WTC11 (cell line): ENCODE results near the gene SLC49A3. TPM values are rescaled to one million over a fixed set of nuclear protein-coding genes. Genes with fewer than 3 reads are reported as not detected.

Experiments used
- ATAC-seq: fragments of 200-7000 bp; cut with Tn5 transposase; 2 replicates; pipeline ENCODE4 v1.10.0; 2021; ENCODE audit warnings: mild to moderate bottlenecking, moderate library complexity
- CTCF ChIA-PET: fragments of 300-600 bp; sonication (Branson Sonifier 250); formaldehyde crosslinking; loops from one replicate; lab custom pipeline; 2021; ENCODE audit warnings: antibody characterized with exemption; lab: Charles Lee
- POLR2A ChIA-PET: fragments of 350-600 bp; sonication (Branson Sonifier 250); formaldehyde crosslinking; loops from one replicate; lab custom pipeline; 2021; ENCODE audit warnings: antibody characterized with exemption; lab: Charles Lee
- DNase-seq: peaks from one replicate; pipeline ENCODE4 v3.0.0; 2021; ENCODE audit warnings: low spot score
- H3K27ac Mint-ChIP-seq: 2 replicates; pipeline ENCODE4 v1.8.0; 2021; ENCODE audit warnings: mixed read lengths
- H3K27me3 Mint-ChIP-seq: 2 replicates; pipeline ENCODE4 v1.8.0; 2021; ENCODE audit warnings: low read depth, mild to moderate bottlenecking, moderate library complexity, mixed read lengths
- H3K36me3 Mint-ChIP-seq: 2 replicates; pipeline ENCODE4 v1.8.0; 2021; ENCODE audit warnings: mixed read lengths
- H3K4me1 Mint-ChIP-seq: 2 replicates; pipeline ENCODE4 v1.8.0; 2022; ENCODE audit warnings: mixed read lengths
- H3K4me3 Mint-ChIP-seq: 2 replicates; pipeline ENCODE4 v1.8.0; 2021; ENCODE audit warnings: mild to moderate bottlenecking, moderate library complexity, mixed read lengths
- H3K9me3 Mint-ChIP-seq: 2 replicates; pipeline ENCODE4 v1.8.0; 2021; ENCODE audit warnings: mixed read lengths
- CBFB ChIP-seq: sonication (generic); formaldehyde crosslinking; IDR thresholded peaks from 2 replicates; pipeline ENCODE4 v1.8.1; 2022; ENCODE audit warnings: mild to moderate bottlenecking, low read depth, missing genetic modification reagents
- ELF4 ChIP-seq: sonication (generic); formaldehyde crosslinking; IDR thresholded peaks from 2 replicates; pipeline ENCODE4 v1.8.1; 2022; ENCODE audit warnings: low read depth, mild to moderate bottlenecking, moderate library complexity, missing genetic modification reagents
- JUN ChIP-seq: sonication (generic); formaldehyde crosslinking; IDR thresholded peaks from 2 replicates; pipeline ENCODE4 v1.8.0; 2023; ENCODE audit warnings: mild to moderate bottlenecking, missing genetic modification reagents
- MYBL2 ChIP-seq: sonication (generic); formaldehyde crosslinking; IDR thresholded peaks from 2 replicates; pipeline ENCODE4 v1.8.1; 2023; ENCODE audit warnings: mild to moderate bottlenecking, moderate library complexity, missing genetic modification reagents
- NFATC4 ChIP-seq: fragments of 250-450 bp; sonication (Bioruptor Pico); IDR thresholded peaks from 2 replicates; pipeline ENCODE4 v1.9.0; 2021; ENCODE audit warnings: mild to moderate bottlenecking
- NR1H2 ChIP-seq: sonication (generic); formaldehyde crosslinking; IDR thresholded peaks from 2 replicates; pipeline ENCODE4 v1.9.0; 2021; ENCODE audit warnings: mild to moderate bottlenecking, moderate library complexity, missing genetic modification reagents
- NR2C2 ChIP-seq: sonication (generic); formaldehyde crosslinking; IDR thresholded peaks from 2 replicates; pipeline ENCODE4 v1.8.0; 2022; ENCODE audit warnings: mild to moderate bottlenecking, missing genetic modification reagents
- TEAD1 ChIP-seq: sonication (generic); formaldehyde crosslinking; IDR thresholded peaks from 2 replicates; pipeline ENCODE4 v1.8.0; 2022; ENCODE audit warnings: mild to moderate bottlenecking, missing genetic modification reagents
- ZNF121 ChIP-seq: sonication (generic); formaldehyde crosslinking; IDR thresholded peaks from 2 replicates; pipeline ENCODE4 v1.8.0; 2023; ENCODE audit warnings: missing genetic modification reagents
- ZNF232 ChIP-seq: sonication (generic); formaldehyde crosslinking; IDR thresholded peaks from 2 replicates; pipeline ENCODE4 v1.8.0; 2022; ENCODE audit warnings: mild to moderate bottlenecking, missing genetic modification reagents
- total RNA-seq: library from RNA; stranded (reverse); gene quantifications from 3 replicates; pipeline ENCODE4 v1.2.3, GENCODE V29; 2021
- TF ChIP-seq, protein P1 (sequence below): sonication (generic); formaldehyde crosslinking; IDR thresholded peaks from 2 replicates; pipeline ENCODE4 v1.8.0; 2023; ENCODE audit warnings: missing genetic modification reagents, mild to moderate bottlenecking, borderline replicate concordance
- TF ChIP-seq, protein P2 (sequence below): sonication (generic); formaldehyde crosslinking; IDR thresholded peaks from 2 replicates; pipeline ENCODE4 v1.8.1; 2022; ENCODE audit warnings: low read depth, mild to moderate bottlenecking, moderate library complexity, missing genetic modification reagents, borderline replicate concordance
- TF ChIP-seq, protein P3 (sequence below): sonication (generic); formaldehyde crosslinking; IDR thresholded peaks from 2 replicates; pipeline ENCODE4 v1.8.1; 2022; ENCODE audit warnings: low read depth, missing genetic modification reagents, borderline replicate concordance
- TF ChIP-seq, protein P4 (sequence below): fragments of 250-450 bp; sonication (Bioruptor Pico); IDR thresholded peaks from 2 replicates; pipeline ENCODE4 v1.9.0; 2021; ENCODE audit warnings: mild to moderate bottlenecking

SLC49A3 gene
- total RNA-seq, 1 experiment from 2014 or later: 5.8 TPM

DNA sequence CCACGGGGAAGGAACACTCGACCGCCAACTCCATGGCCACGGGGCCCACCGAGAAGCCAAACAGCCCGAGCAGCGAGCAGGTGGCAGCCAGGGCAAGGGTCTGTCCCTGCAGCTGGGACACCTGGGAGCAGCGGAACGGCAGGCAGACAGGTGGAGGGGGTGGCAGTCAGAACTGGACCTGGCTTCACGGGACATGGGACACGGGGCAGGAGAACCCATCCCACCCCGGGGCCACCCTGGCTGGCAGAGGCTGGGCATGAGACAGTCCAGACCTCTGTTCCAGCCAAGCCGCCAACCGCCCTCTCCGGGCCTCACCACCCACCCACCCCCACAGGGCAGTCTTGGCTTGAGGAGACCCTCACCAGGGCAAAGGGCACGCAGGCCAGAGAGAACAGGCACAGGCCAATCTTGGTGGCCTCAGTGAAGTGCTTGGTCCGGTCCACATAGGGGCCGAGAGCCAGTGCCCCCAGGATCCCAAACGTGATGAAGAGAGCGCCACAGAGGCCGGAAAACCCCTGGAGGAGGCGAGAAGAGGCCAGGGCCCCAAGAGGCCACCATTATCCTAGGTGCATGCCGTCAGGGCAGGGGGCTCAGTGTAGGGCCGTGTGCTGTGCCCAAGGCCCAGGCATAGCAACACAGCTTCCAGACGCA, 5.6 kb downstream of the SLC49A3 start (continued):
- TF ChIP-seq, protein P1, sequence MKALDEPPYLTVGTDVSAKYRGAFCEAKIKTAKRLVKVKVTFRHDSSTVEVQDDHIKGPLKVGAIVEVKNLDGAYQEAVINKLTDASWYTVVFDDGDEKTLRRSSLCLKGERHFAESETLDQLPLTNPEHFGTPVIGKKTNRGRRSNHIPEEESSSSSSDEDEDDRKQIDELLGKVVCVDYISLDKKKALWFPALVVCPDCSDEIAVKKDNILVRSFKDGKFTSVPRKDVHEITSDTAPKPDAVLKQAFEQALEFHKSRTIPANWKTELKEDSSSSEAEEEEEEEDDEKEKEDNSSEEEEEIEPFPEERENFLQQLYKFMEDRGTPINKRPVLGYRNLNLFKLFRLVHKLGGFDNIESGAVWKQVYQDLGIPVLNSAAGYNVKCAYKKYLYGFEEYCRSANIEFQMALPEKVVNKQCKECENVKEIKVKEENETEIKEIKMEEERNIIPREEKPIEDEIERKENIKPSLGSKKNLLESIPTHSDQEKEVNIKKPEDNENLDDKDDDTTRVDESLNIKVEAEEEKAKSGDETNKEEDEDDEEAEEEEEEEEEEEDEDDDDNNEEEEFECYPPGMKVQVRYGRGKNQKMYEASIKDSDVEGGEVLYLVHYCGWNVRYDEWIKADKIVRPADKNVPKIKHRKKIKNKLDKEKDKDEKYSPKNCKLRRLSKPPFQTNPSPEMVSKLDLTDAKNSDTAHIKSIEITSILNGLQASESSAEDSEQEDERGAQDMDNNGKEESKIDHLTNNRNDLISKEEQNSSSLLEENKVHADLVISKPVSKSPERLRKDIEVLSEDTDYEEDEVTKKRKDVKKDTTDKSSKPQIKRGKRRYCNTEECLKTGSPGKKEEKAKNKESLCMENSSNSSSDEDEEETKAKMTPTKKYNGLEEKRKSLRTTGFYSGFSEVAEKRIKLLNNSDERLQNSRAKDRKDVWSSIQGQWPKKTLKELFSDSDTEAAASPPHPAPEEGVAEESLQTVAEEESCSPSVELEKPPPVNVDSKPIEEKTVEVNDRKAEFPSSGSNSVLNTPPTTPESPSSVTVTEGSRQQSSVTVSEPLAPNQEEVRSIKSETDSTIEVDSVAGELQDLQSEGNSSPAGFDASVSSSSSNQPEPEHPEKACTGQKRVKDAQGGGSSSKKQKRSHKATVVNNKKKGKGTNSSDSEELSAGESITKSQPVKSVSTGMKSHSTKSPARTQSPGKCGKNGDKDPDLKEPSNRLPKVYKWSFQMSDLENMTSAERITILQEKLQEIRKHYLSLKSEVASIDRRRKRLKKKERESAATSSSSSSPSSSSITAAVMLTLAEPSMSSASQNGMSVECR (CRISPR knock-in tag): no peak
- no peak for TF ChIP-seq CBFB (CRISPR knock-in tag)

DNA sequence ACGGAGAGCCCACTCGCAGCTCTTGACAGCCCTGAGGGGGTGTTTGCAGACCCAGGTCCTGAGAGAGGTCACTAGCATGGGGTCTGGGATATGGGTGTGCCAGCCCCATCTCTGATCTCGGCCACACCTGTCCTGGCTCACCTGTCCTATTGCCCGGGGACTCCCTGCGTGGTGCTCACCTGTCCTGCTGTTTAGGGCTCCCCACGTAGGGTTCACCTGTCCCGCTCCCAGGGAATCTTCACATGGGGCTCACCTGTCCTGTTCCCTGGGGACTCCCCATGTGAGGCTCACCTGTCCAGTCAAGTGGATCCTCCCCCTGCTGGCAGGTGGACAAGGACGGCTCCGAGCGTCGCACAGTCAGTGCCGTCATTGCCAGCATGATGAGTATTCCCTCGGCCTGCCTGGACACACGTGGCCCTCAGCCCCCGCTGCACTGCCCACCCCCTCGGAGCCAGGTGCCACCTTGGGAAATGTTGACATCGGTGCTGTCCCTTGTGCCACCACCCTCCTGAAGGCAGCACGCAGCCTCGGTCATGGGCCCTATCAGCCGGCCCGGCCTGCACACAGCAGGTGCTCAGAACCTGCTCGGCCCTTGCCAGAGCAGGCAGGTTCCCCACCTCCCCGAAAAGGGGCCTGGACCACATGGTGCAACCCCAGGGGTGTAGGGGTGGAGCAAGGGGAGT, 6.3 kb downstream of the SLC49A3 start:
- TF ChIP-seq, protein P2, sequence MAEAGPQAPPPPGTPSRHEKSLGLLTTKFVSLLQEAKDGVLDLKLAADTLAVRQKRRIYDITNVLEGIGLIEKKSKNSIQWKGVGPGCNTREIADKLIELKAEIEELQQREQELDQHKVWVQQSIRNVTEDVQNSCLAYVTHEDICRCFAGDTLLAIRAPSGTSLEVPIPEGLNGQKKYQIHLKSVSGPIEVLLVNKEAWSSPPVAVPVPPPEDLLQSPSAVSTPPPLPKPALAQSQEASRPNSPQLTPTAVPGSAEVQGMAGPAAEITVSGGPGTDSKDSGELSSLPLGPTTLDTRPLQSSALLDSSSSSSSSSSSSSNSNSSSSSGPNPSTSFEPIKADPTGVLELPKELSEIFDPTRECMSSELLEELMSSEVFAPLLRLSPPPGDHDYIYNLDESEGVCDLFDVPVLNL (CRISPR knock-in tag): 0 out of 2 replicates have a peak, but pooled peaks have one; percentile 28
- TF ChIP-seq MYBL2 (CRISPR knock-in tag) (no peak), ELF4 (CRISPR knock-in tag) (no peak)
- TF ChIP-seq, protein P3, sequence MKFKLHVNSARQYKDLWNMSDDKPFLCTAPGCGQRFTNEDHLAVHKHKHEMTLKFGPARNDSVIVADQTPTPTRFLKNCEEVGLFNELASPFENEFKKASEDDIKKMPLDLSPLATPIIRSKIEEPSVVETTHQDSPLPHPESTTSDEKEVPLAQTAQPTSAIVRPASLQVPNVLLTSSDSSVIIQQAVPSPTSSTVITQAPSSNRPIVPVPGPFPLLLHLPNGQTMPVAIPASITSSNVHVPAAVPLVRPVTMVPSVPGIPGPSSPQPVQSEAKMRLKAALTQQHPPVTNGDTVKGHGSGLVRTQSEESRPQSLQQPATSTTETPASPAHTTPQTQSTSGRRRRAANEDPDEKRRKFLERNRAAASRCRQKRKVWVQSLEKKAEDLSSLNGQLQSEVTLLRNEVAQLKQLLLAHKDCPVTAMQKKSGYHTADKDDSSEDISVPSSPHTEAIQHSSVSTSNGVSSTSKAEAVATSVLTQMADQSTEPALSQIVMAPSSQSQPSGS (CRISPR knock-in tag): no peak
- H3K9me3 Mint-ChIP-seq: no peaks in the 10 kb centered on the region
- DNase-seq: no peak
- no peaks in the 10 kb centered on the region for H3K36me3 Mint-ChIP-seq
- ChIA-PET POLR2A (no interaction called here), CTCF (interaction anchor here (1.3 to 2.9 kb wide), 2 partner anchors 9 to 106 kb away, joined by 8 to 35 read pairs; partner anchors contain the start of genes ATP5ME, MYL5 and TMEM271)
- no peaks in the 10 kb centered on the region; the same call in 1 of the 2 replicates for H3K27me3 Mint-ChIP-seq
- no peak overlapping the region for H3K27ac Mint-ChIP-seq
- no peak overlapping the region for H3K4me3 Mint-ChIP-seq
- H3K4me1 Mint-ChIP-seq: peaks cover 7% of the 10 kb centered on the region; the same call in 1 of the 2 replicates
- ATAC-seq: no peak

DNA sequence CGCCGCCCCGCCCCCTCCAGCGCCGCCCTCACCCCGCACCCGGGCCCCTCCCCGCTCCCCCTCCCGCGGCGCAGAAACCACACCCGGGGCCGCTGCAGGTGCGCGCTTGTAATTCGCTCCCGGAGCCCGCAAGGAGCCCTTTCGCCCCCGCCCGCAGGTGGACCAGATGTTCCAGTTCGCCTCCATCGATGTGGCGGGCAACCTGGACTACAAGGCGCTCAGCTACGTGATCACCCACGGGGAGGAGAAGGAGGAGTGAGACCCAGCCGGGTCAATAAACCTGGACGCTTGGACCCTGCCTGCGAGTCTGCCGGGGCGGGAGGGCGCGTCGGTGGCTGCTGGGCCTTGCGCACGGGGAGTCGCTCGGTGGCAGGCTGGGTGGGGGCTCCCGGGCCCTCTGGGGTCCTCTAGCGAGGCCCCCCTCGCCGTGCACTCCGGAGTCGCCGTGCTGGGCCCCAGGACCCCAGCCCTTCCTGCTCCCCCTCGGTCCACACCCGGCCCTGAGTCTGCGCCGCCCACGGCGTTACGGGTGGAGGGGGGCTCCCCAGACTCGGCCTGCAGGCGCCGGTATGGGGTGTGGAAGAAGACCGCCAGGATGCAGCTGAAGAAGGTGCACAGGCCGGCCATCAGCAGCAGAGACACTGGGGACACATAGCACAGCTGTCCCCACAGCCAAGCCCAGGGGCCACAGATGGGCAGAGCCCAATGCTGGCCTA, 7.1 kb downstream of the SLC49A3 start:
- Mint-ChIP-seq H3K4me1 (0 out of 2 replicates have a peak, but pooled peaks cover 6% of the 10 kb centered on the region), H3K36me3 (no peaks in the 10 kb centered on the region), H3K27ac (no peak overlapping the region), H3K27me3 (no peaks in the 10 kb centered on the region), H3K4me3 (no peak overlapping the region), H3K9me3 (no peaks in the 10 kb centered on the region)
- ChIA-PET CTCF (interaction anchor here (1.3 to 2.9 kb wide), 3 partner anchors 8 to 79 kb away, joined by 4 to 35 read pairs (median 5); partner anchors contain the start of genes ATP5ME and MYL5), POLR2A (no interaction called here)
- no peak for TF ChIP-seq NR2C2 (CRISPR knock-in tag)
- no peak for TF ChIP-seq NFATC4 (CRISPR knock-in tag)
- no peak for TF ChIP-seq ZNF121 (CRISPR knock-in tag)
- no peak for TF ChIP-seq NR1H2 (CRISPR knock-in tag)
- TF ChIP-seq, protein P4, sequence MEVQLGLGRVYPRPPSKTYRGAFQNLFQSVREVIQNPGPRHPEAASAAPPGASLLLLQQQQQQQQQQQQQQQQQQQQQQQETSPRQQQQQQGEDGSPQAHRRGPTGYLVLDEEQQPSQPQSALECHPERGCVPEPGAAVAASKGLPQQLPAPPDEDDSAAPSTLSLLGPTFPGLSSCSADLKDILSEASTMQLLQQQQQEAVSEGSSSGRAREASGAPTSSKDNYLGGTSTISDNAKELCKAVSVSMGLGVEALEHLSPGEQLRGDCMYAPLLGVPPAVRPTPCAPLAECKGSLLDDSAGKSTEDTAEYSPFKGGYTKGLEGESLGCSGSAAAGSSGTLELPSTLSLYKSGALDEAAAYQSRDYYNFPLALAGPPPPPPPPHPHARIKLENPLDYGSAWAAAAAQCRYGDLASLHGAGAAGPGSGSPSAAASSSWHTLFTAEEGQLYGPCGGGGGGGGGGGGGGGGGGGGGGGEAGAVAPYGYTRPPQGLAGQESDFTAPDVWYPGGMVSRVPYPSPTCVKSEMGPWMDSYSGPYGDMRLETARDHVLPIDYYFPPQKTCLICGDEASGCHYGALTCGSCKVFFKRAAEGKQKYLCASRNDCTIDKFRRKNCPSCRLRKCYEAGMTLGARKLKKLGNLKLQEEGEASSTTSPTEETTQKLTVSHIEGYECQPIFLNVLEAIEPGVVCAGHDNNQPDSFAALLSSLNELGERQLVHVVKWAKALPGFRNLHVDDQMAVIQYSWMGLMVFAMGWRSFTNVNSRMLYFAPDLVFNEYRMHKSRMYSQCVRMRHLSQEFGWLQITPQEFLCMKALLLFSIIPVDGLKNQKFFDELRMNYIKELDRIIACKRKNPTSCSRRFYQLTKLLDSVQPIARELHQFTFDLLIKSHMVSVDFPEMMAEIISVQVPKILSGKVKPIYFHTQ: no peak
- TF ChIP-seq ZNF232 (CRISPR knock-in tag): no peak
- TF ChIP-seq TEAD1 (CRISPR knock-in tag): no peak
- TF ChIP-seq JUN (CRISPR knock-in tag): no peak
- ATAC-seq: no peak
- peak; percentile 54 for DNase-seq
